ENCODE results near the gene UBFD1.

GRCh38 chr16:23587726-23588125 lies 30.2 kb downstream of the UBFD1 start:
- TF ChIP-seq, protein P1, sequence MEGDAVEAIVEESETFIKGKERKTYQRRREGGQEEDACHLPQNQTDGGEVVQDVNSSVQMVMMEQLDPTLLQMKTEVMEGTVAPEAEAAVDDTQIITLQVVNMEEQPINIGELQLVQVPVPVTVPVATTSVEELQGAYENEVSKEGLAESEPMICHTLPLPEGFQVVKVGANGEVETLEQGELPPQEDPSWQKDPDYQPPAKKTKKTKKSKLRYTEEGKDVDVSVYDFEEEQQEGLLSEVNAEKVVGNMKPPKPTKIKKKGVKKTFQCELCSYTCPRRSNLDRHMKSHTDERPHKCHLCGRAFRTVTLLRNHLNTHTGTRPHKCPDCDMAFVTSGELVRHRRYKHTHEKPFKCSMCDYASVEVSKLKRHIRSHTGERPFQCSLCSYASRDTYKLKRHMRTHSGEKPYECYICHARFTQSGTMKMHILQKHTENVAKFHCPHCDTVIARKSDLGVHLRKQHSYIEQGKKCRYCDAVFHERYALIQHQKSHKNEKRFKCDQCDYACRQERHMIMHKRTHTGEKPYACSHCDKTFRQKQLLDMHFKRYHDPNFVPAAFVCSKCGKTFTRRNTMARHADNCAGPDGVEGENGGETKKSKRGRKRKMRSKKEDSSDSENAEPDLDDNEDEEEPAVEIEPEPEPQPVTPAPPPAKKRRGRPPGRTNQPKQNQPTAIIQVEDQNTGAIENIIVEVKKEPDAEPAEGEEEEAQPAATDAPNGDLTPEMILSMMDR (IDR thresholded peaks at IDR 0.05), result no peak
- TF ChIP-seq SMC3 (IDR thresholded peaks at IDR 0.05) (no peak), USF2 (IDR thresholded peaks at IDR 0.05) (no peak), RCOR1 (IDR thresholded peaks at IDR 0.05; ENCODE audit: low read depth, low read length) (no peak), POLR2A (IDR thresholded peaks at IDR 0.05; ENCODE audit: low read length) (no peak), FOSL2 (IDR thresholded peaks at IDR 0.05) (no peak), FOSL2 (CRISPR knock-in tag; IDR thresholded peaks at IDR 0.05) (no peak), KDM5A (IDR thresholded peaks at IDR 0.05) (no peak), ZNF302 (CRISPR knock-in tag; IDR thresholded peaks at IDR 0.05) (no peak), CHD2 (IDR thresholded peaks at IDR 0.05; ENCODE audit: low read length, partially characterized antibody) (no peak), JUNB (IDR thresholded peaks at IDR 0.05) (no peak), ZC3H11A (IDR thresholded peaks at IDR 0.05) (no peak), ELK1 (IDR thresholded peaks at IDR 0.05; ENCODE audit: low read depth, low read length) (no peak), KDM1A (IDR thresholded peaks at IDR 0.05; ENCODE audit: low read depth) (no peak)
- TF ChIP-seq, protein P2, sequence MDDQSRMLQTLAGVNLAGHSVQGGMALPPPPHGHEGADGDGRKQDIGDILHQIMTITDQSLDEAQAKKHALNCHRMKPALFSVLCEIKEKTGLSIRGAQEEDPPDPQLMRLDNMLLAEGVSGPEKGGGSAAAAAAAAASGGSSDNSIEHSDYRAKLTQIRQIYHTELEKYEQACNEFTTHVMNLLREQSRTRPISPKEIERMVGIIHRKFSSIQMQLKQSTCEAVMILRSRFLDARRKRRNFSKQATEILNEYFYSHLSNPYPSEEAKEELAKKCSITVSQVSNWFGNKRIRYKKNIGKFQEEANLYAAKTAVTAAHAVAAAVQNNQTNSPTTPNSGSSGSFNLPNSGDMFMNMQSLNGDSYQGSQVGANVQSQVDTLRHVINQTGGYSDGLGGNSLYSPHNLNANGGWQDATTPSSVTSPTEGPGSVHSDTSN (IDR thresholded peaks at IDR 0.05), result no peak

Data from A549 (cell line).